Measurements from ENCODE around the gene SORBS2. TPM values are rescaled to one million over a fixed set of nuclear protein-coding genes. Genes with fewer than 3 reads are reported as not detected.

SORBS2 gene
- total RNA-seq, 2 experiments from 2014 or later, result not detected

DNA sequence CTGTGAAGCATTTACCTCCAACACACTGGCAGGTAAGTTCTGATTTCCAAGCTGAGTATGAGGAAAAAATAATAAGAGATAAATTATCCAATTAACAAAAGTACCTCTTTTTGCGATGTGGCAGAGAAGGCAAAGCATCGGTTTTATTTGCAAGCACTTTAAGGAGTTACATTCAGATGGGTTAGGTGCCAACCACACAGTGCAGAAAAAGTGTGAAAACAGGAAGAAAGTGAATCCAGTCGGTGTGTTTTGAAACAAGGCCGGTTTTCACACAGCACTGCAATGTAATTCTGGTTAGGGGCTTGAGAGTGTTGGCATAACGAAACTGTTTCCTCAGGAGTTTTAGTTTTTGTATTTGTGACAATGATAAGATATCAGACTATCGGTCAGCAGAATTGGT lies 145.8 kb downstream of the SORBS2 start:
- Mint-ChIP-seq H3K4me1 (ENCODE audit: low read depth) (no peaks in the 10 kb centered on the region), H3K36me3 (ENCODE audit: low read depth) (no peaks in the 10 kb centered on the region), H3K27ac (no peak overlapping the region), H3K27me3 (peaks cover 24% of the 10 kb centered on the region), H3K4me3 (no peak overlapping the region), H3K9me3 (no peaks in the 10 kb centered on the region)
- POLR2A ChIA-PET, result no interaction called here
- no peaks in the 10 kb centered on the region for H3K36me3 ChIP-seq (ENCODE audit: insufficient read depth, low read length)
- CTCF ChIA-PET, result interaction anchor here (1.6 kb wide), 1 partner anchor 9 kb away, joined by 4 read pairs; no protein-coding TSS in a partner anchor
- no peak for ATAC-seq (ENCODE audit: poor library complexity)
- TF ChIP-seq CTCF (IDR thresholded peaks at IDR 0.05), result no peak
- H3K9me3 ChIP-seq (ENCODE audit: control insufficient read depth in 1 of 2, insufficient read depth in 1 of 2, low read length in 2 of 2), result no peaks in the 10 kb centered on the region
- no peaks in the 10 kb centered on the region for H3K27me3 ChIP-seq (ENCODE audit: control insufficient read depth in 1 of 2, insufficient read depth in 2 of 2, low read length in 2 of 2)
- intact Hi-C loops (cut with DNase I, micrococcal nuclease), result no loop called here
- no peaks in the 10 kb centered on the region for H3K4me1 ChIP-seq (ENCODE audit: insufficient read depth, low read length)
- no peak for DNase-seq
- no peak overlapping the region for H3K27ac ChIP-seq (ENCODE audit: low read depth in 1 of 2, low read length in 2 of 2)
- H3K4me3 ChIP-seq (ENCODE audit: low read length), result no peak overlapping the region

- H3K27ac ChIP-seq (ENCODE audit: low read depth in 1 of 2, low read length in 2 of 2), result no peak overlapping the region
- no peaks in the 10 kb centered on the region for H3K36me3 ChIP-seq (ENCODE audit: insufficient read depth, low read length)
- POLR2A ChIA-PET, result no interaction called here
- Mint-ChIP-seq H3K4me1 (ENCODE audit: low read depth) (no peaks in the 10 kb centered on the region), H3K9me3 (no peaks in the 10 kb centered on the region), H3K27ac (no peak overlapping the region), H3K27me3 (peaks cover 24% of the 10 kb centered on the region), H3K36me3 (ENCODE audit: low read depth) (no peaks in the 10 kb centered on the region), H3K4me3 (no peak overlapping the region)
- CTCF ChIA-PET, result interaction anchor here (1.6 kb wide), 1 partner anchor 10 kb away, joined by 4 read pairs; no protein-coding TSS in a partner anchor
- DNase-seq, result no peak
- TF ChIP-seq CTCF (IDR thresholded peaks at IDR 0.05), result no peak
- no peak overlapping the region for H3K4me3 ChIP-seq (ENCODE audit: low read length)
- H3K9me3 ChIP-seq (ENCODE audit: control insufficient read depth in 1 of 2, insufficient read depth in 1 of 2, low read length in 2 of 2), result no peaks in the 10 kb centered on the region
- no peak for ATAC-seq (ENCODE audit: poor library complexity)
- H3K4me1 ChIP-seq (ENCODE audit: insufficient read depth, low read length), result no peaks in the 10 kb centered on the region
- intact Hi-C loops (cut with DNase I, micrococcal nuclease), result no loop called here
- H3K27me3 ChIP-seq (ENCODE audit: control insufficient read depth in 1 of 2, insufficient read depth in 2 of 2, low read length in 2 of 2), result no peaks in the 10 kb centered on the region
Observed at GRCh38 chr4:185665655-185666054, 146.3 kb downstream of the SORBS2 start.

GRCh38 chr4:185664481-185664880 lies 147.5 kb downstream of the SORBS2 start:
- H3K9me3 Mint-ChIP-seq, result no peaks in the 10 kb centered on the region
- Histone ChIP-seq H3K27me3 (ENCODE audit: control insufficient read depth in 1 of 2, insufficient read depth in 2 of 2, low read length in 2 of 2) (no peaks in the 10 kb centered on the region), H3K27ac (ENCODE audit: low read depth in 1 of 2, low read length in 2 of 2) (no peak overlapping the region), H3K36me3 (ENCODE audit: insufficient read depth, low read length) (no peaks in the 10 kb centered on the region), H3K9me3 (ENCODE audit: control insufficient read depth in 1 of 2, insufficient read depth in 1 of 2, low read length in 2 of 2) (no peaks in the 10 kb centered on the region), H3K4me3 (ENCODE audit: low read length) (no peak overlapping the region), H3K4me1 (ENCODE audit: insufficient read depth, low read length) (no peaks in the 10 kb centered on the region)
- no peak overlapping the region for H3K27ac Mint-ChIP-seq
- H3K27me3 Mint-ChIP-seq, result peaks cover 24% of the 10 kb centered on the region
- intact Hi-C loops (cut with DNase I, micrococcal nuclease), result no loop called here
- no peaks in the 10 kb centered on the region for H3K4me1 Mint-ChIP-seq (ENCODE audit: low read depth)
- DNase-seq, result no peak
- TF ChIP-seq CTCF (IDR thresholded peaks at IDR 0.05), result no peak
- ChIA-PET CTCF (interaction anchor here (1.6 kb wide), 1 partner anchor 11 kb away, joined by 4 read pairs; no protein-coding TSS in a partner anchor), POLR2A (no interaction called here)
- no peak for ATAC-seq (ENCODE audit: poor library complexity)
- no peak overlapping the region for H3K4me3 Mint-ChIP-seq
- H3K36me3 Mint-ChIP-seq (ENCODE audit: low read depth), result no peaks in the 10 kb centered on the region
